Renal pelvis (tissue), 4 donors: ENCODE data around the gene PPP6R2. TPM values are rescaled to one million over a fixed set of nuclear protein-coding genes. Genes with fewer than 3 reads are reported as not detected.
"Not testable (repeated sequence)": the region's sequence is repeated elsewhere in the genome, so short reads cannot be mapped to it uniquely, and the experiment has no call there.

ENCODE experiments used
- DNase-seq: peaks from one replicate; pipeline ENCODE4 v3.0.0-alpha.2; 2013
- polyA plus RNA-seq, 3 donors: library from polyadenylated mRNA; unstranded; fragments of 120-200 nt; gene quantifications; one replicate each; pipeline ENCODE4 v1.2.1, GENCODE V29; 2013; ENCODE audit not compliant: insufficient read length in 3 of 3

PPP6R2 gene
- polyA plus RNA-seq, 3 donors: 46.5 to 54.7 (median 50.5) TPM

- DNase-seq: no peak
Measured at GRCh38 chr22:50338042-50338573, 5.0 kb upstream of the PPP6R2 start.

- no peak for DNase-seq
Measured at GRCh38 chr22:50338860-50339462, 4.2 kb upstream of the PPP6R2 start.

- no peak for DNase-seq
Measured at GRCh38 chr22:50339945-50340879, 2.9 kb upstream of the PPP6R2 start.

- peak; percentile 86 for DNase-seq
Measured at GRCh38 chr22:50341977-50342650, 1.0 kb upstream of the PPP6R2 start.

GRCh38 chr22:50343541-50343935 lies 411 bp downstream of the PPP6R2 start:
- DNase-seq: no peak

- DNase-seq: no peak
Measured at GRCh38 chr22:50346470-50346869, 3.3 kb downstream of the PPP6R2 start.

GRCh38 chr22:50347157-50347556 lies 4.0 kb downstream of the PPP6R2 start:
- DNase-seq: no peak

GRCh38 chr22:50348058-50348457 lies 4.9 kb downstream of the PPP6R2 start:
- DNase-seq: no peak

GRCh38 chr22:50356186-50356585 lies 13.1 kb downstream of the PPP6R2 start:
- no peak for DNase-seq

- DNase-seq: no peak
Measured at GRCh38 chr22:50357222-50357621, 14.1 kb downstream of the PPP6R2 start.

- DNase-seq: no peak
Measured at GRCh38 chr22:50357756-50358155, 14.6 kb downstream of the PPP6R2 start.

- no peak for DNase-seq
Measured at GRCh38 chr22:50360578-50360977, 17.5 kb downstream of the PPP6R2 start.

- no peak for DNase-seq
Measured at GRCh38 chr22:50361222-50361621, 18.1 kb downstream of the PPP6R2 start.

GRCh38 chr22:50361688-50362087 lies 18.6 kb downstream of the PPP6R2 start:
- no peak for DNase-seq

GRCh38 chr22:50363166-50363802 lies 20.2 kb downstream of the PPP6R2 start:
- no peak for DNase-seq

GRCh38 chr22:50363803-50364194 lies 20.7 kb downstream of the PPP6R2 start:
- DNase-seq: not testable (repeated sequence)

GRCh38 chr22:50367778-50368500 lies 24.8 kb downstream of the PPP6R2 start:
- no peak for DNase-seq

- DNase-seq: no peak
Measured at GRCh38 chr22:50371101-50371648, 28.0 kb downstream of the PPP6R2 start.

GRCh38 chr22:50376085-50376651 lies 33.0 kb downstream of the PPP6R2 start:
- DNase-seq: no peak

- not testable (repeated sequence) for DNase-seq
Measured at GRCh38 chr22:50381021-50381555, 38.0 kb downstream of the PPP6R2 start.
